ENCODE measurements around the gene LBR.

GRCh38 chr1:225373155-225373554, 54.7 kb downstream of the LBR start:
- TF ChIP-seq CTCF (IDR thresholded peaks at IDR 0.05 in 4 of 5, conservative IDR thresholded peaks at IDR 0.05 in 1 of 5): no peak
- no peak for TF ChIP-seq POLR2A (IDR thresholded peaks at IDR 0.05)

All from gastrocnemius medialis (tissue), 4 donors.